C4-2B (cell line): ENCODE results near the gene AGRP.

Source experiments
- H3K27ac ChIP-seq: fragments of 450-650 bp; 2 replicates; pipeline ENCODE4 v1.5.1; 2017
- CTCF ChIP-seq: fragments of 450-650 bp; conservative IDR thresholded peaks from 2 replicates; pipeline ENCODE4 v1.5.1; 2017; ENCODE audit warnings: mild to moderate bottlenecking
- ZFX ChIP-seq: fragments of 450-650 bp; IDR thresholded peaks from 2 replicates; pipeline ENCODE4 v1.6.1; 2017

AGRP gene

GRCh38 chr16:67442581-67443255 lies 40.6 kb downstream of the AGRP start:
- H3K27ac ChIP-seq = peak overlapping the region; percentile 82
- TF ChIP-seq ZFX (no peak), CTCF (no peak)

- peak; percentile 42; the same call in 1 of the 2 replicates for TF ChIP-seq ZFX
- TF ChIP-seq CTCF = no peak
- H3K27ac ChIP-seq = peak overlapping the region; percentile 82
Observed at GRCh38 chr16:67441907-67442306, 41.4 kb downstream of the AGRP start.

GRCh38 chr16:67441271-67441753 lies 42.0 kb downstream of the AGRP start:
- peak overlapping the region; percentile 82 for H3K27ac ChIP-seq
- no peak for TF ChIP-seq CTCF
- TF ChIP-seq ZFX = no peak

- TF ChIP-seq ZFX = no peak
- TF ChIP-seq CTCF = no peak
- no peak overlapping the region for H3K27ac ChIP-seq
Observed at GRCh38 chr16:67438824-67439393, 44.4 kb downstream of the AGRP start.

GRCh38 chr16:67438098-67438791 lies 45.1 kb downstream of the AGRP start:
- TF ChIP-seq ZFX = no peak
- TF ChIP-seq CTCF = no peak
- no peak overlapping the region for H3K27ac ChIP-seq

GRCh38 chr16:67437513-67437912 lies 45.8 kb downstream of the AGRP start:
- TF ChIP-seq CTCF (no peak), ZFX (no peak)

GRCh38 chr16:67436640-67437193 lies 46.6 kb downstream of the AGRP start:
- no peak for TF ChIP-seq CTCF
- no peak for TF ChIP-seq ZFX
- no peak overlapping the region for H3K27ac ChIP-seq

More at GRCh38 chr16:67437513-67437912, 45.8 kb downstream of the AGRP start:
- no peak overlapping the region for H3K27ac ChIP-seq
